Body of pancreas (tissue), 4 donors: ENCODE data around the gene SIL1.

Experiments used
- CTCF ChIP-seq, 7 experiments: fragments of 450-650 bp in 4 of 7; fragments of 200-600 bp in 3 of 7; sonication (generic) in 3 of 7; IDR thresholded peaks; one replicate each; pipeline ENCODE4 v1.5.1; 2016 to 2019; ENCODE audit warnings: antibody characterized with exemption in 7 of 7
- POLR2A ChIP-seq, 3 donors: fragments of 450-650 bp; IDR thresholded peaks; one replicate each; pipeline ENCODE4 v1.6.1; 2016; ENCODE audit warnings: antibody characterized with exemption in 3 of 3, mild to moderate bottlenecking in 2 of 3

- no peak for TF ChIP-seq CTCF (IDR thresholded peaks at IDR 0.05)
- no peak for TF ChIP-seq POLR2A (IDR thresholded peaks at IDR 0.05)
These were observed 208.4 kb downstream of the SIL1 start for GRCh38 chr5:138989720-138990119.
